Stimulated activated CD4-positive, alpha-beta T cell treated with anti-CD3 and anti-CD28 coated beads, Interleukin-4, amount 100 ng/mL, for 48 hours (primary cell): ENCODE data around the gene NOS1.
"Not testable (repeated sequence)": the region's sequence is repeated elsewhere in the genome, so short reads cannot be mapped to it uniquely, and the experiment has no call there.

ENCODE experiments used
- DNase-seq, 2 donors: peaks; one replicate each; pipeline ENCODE4 v3.0.0-alpha.2; 2020; ENCODE audit warnings: low read depth in 2 of 2

Gene NOS1

DNA sequence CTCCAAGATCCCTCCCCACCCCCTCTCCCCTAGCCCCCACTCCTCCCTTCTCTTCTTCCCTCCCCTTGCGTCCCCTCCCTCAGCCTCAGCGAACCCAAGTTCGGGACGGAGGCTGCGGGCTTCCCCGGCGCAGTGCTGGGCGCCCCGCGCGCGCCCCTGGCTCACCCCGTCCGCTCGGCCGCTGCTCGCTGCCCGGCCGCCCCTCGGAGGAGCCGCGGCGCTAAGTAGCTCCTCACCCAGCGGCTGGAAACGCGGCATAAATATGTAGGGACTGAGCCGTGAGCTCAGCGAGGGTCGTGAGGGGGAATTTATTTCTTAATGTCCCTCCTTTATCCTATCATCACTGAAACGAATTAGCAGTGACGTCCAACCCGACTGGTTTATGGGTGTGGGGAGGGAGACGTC, at the start of gene NOS1:
NOS1 (minus strand) TSS at position 280 of the 405 bp plus-strand sequence. CDS start 30,557 bp downstream, outside the sequence.
- no peak for DNase-seq

DNA sequence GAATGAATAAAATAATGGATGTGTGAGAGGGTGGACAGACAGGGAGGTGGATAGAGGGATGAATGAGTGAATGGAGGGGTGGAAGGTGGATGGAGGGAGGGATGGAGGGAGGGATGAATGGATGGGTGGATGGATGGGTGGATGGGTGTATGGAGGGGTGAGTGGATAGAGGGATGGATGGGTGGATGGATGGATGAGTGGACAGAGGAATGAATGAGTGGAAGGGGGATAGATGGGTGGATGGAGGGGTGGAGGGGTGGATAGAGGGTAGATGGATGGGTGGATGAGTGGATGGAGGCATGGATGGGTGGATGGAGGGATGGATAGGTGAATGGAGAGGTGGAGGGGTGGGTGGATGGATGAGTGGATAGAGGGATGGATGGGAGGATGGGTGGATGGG, 47.9 kb upstream of the NOS1 start:
- no peak for DNase-seq

DNA sequence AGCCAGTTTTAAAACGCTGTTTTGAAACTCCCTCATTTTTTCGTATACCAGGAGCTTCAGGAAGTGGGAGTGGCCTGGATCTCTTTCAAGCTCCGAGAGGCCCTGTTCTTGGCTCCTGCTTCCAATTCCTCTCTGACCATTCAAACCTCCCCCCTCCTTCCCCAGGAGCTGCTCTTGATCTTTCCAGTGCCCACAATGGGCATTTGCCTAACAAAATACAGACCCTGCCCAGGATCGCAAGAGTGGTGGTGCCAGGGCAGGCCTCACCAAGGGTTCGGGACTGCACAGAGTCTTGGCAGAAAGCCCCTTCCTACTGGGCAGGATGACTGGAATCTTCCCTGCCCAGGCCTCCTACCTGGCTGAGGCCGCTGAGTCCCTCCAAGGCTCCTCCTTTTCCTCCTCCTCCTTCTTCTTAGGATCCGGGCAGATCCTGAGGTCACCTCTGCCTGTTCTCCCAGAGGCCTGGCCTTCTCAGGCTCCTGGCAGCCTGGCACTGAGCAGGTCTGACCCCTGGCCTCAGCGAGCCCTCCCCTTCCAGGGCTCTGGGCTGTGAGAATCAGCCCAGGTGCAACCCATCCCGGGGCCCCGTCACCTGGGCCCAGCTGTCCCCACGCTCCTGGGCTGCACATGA, 46.9 kb upstream of the NOS1 start:
- no peak for DNase-seq

DNA sequence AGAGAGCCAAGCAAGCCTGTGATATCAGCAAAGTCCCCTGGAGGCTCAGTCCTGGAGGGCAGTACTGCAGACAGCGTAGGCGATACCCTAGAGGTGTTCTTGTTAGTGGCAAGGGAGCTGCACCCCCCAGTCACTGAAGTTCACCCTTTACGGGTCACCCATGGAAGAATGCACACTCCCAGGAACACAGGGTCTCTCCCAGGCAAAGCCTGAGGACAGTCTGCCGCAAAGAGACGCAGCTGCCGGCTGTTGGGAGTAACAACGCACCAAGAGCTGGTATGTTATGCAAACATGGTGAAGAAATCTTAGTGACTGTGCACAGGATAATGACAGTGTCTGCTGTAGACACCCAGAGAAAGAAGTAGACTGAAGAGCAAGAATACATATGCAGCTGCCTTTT, 43.5 kb upstream of the NOS1 start:
- no peak for DNase-seq

DNA sequence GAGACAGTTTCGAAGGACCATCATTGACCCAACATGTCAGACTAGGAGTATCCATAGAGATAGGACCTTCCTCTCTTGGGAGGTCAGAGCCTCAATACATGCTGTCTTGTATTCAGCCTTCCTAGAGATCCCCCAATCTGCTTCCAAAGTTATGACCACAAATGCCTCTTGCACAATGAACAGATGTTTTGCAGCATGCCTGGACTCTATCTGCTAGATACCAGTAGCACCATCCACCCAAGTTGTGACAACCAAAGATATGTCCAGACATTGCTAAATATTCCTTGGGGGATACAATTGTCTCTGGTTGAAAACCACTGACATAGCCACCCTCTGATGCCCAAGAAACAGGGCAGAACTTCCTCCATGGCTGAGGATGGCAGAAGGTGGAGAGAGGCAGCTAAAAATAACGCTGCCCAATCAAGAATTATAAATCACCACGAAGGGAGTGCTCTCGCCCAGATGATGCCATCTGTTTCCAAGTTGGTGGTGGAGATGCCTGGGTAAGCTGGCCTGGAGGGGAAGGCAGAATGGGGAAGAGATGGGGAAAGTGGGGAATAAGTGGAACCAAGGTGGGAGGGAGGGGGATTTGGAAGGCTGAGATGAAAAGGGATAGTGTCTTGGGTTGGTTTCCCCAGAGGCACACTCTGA, 42.9 kb upstream of the NOS1 start:
- no peak for DNase-seq

DNA sequence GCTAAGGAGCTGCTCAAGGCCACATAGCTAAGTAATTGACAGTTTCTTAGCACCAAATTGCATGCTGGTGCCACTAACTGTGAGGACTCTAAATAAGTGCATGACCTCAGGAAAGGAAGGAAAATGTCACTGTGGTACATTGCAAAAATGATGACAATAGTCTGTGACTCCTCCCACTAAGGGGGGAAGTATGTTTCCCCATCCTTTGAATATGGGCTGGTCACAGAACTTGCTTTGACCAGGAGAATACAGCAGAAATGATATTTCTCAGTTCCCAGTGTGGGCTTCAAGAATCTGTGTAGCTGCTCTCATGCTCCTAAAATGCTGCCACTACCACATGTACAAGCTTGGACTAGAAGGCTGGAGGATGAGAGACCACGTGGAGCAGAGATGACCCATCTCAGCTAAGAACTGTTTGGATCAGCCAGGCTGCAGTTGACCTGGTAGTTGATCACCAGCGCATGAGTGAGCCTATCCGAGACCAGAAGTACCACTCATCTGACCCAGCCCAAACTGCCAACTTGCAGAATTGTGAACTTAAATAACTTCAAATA, 42.2 kb upstream of the NOS1 start:
- no peak for DNase-seq

DNA sequence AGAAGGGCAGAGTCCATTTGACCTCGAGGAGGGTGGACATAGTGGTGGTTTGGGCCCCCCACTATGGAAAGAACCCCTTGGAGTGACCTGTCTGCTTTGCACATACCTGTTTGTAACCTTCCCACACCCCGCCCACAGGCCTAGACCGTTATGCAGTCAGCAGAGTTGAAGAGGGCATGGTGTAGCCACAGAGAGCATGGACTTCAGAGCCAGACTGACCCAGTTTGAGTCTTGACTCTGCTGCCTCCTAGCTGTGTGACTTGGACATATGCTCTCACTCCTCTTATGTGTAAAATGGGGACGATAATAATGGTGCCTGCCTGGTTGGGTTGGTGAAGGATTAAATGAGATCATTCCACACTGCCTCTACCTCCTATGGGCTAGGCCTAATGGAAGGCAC, 40.9 kb upstream of the NOS1 start:
- no peak for DNase-seq

DNA sequence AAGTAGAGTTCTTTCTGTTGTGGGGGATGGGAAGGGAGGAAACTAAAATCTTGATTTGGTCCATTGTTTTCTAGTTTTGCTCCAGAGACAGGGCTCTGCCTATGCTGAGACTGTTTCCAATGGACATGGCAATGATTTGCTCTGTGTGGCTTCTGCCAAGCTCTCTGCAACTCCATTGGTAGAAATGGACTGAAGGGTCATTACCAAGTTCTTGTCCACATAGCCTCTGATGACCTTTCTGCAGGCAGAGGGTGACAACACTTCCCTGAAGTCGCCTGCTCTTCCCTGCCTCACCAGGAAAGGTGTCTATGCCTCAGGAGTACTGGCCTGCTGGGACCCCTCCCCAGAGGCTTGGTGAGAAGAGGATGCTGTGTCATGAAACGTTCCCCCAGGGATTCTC, 39.5 kb upstream of the NOS1 start:
- no peak for DNase-seq

DNA sequence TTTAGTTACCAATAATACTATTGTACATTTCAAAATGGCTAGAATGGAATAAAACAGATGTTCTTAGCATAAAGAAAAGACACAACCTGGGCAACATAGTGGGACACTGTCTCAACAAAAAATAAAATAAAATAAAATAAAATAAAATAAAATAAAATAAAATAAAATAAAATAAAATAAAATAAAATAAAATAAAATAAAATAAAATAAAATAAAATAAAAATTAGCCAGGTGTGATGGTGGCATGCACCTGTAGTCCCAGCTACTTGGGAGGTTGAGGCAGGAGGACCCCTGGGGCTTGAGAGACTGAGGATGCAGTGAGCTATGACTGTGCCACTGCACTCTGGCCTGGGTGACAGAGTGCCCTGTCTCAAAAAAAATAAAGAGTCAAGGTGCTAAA, 37.1 kb upstream of the NOS1 start:
- DNase-seq = not testable (repeated sequence)

DNA sequence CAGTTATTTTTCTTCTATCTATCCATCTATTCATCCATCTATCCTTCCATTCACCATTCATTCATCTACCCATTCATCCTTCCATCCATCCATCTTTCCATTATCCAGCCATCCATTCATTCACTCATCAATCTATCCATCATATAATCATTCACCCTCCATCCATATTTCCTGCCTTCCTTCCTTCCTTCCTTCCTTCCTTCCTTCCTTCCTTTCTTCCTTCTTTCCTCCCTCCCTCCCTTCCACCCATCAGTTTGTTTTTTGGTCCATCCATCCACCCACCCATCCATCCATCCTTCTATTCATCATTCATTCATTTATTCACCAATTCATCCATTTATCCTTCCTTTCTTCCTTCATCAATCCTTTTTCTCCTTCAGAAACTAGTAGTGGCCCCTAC, 34.3 kb upstream of the NOS1 start:
- DNase-seq = no peak

DNA sequence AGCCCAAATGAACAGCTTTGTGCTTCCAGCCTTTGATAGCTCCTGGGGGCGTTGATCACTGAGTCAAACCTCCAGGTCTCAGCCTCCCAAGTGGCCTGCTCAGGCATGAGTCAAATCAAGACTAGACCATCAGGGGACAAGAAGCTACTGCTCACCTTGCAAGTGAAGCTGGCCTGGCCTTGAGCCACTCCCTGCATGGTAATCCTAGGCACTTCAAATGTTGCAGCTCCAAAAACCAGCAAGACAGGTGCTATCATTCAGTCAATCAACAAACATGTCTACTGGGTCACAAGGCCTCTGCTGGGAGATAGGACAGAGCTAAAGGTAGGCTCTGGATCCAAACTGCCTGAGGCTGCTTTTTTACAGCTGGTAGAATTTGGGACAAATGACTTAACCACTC, 33.1 kb upstream of the NOS1 start:
- DNase-seq = no peak

DNA sequence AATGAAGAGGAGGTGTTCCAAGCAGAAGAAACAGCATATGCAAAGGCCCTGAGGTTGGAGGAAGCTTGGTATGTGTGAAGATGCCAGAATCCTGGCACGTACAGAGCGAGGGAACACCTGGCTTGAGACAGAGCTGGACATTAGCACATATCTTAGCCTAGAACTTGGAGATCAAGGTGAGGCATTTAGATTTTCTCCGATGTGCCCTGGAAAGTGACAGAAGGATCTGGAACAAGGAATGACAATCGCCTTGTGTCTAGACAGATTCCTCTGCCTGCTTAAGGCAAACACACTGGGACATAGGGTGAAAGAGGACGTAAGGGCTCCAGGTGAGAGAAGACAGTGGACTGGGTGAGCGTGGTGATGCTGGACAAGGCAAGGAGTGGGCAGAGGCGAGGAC, 32.2 kb upstream of the NOS1 start:
- no peak for DNase-seq

DNA sequence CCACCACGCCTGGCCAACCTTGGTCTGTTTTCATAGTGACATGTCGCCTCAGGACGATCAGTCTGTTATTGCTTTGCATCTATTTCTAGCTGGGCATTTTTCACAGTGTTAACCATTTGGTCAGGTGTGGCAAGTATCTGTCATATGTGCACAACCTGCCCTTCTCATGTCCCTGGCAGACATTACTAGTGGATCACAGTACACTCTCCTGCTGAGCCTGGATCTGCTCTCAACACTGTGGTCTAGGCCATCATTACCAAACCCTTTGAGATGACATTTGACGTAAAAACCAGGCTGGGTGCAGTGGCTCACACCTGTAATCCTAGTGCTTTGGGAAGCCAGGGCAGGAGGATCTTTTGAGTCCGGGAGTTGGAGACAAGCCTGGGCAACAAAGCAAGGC, 29.4 kb upstream of the NOS1 start:
- no peak for DNase-seq

DNA sequence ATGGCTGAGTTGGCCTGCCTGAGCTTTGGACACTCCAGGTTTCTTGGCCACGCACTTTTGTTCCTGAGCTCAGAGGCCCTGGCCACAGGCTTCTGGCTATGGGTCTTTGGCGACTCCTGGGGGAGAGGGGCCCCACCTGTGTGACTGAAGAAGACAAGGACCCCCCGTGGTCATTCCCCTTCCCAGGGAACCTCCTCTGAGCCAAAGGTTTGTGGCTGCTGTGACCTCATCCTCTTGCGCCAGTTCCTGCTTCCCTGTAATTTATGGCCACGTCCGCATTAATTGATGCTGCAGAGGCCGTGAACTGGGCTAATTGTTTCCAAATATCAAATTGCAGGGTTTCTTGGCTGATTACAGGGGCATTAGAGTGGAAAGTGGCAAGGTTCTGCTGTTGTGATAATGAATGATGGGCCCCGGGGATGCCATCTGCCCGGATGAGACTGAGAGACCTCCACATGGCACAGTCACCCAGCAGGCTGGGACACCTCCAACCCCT, 27.6 kb upstream of the NOS1 start:
- no peak for DNase-seq

DNA sequence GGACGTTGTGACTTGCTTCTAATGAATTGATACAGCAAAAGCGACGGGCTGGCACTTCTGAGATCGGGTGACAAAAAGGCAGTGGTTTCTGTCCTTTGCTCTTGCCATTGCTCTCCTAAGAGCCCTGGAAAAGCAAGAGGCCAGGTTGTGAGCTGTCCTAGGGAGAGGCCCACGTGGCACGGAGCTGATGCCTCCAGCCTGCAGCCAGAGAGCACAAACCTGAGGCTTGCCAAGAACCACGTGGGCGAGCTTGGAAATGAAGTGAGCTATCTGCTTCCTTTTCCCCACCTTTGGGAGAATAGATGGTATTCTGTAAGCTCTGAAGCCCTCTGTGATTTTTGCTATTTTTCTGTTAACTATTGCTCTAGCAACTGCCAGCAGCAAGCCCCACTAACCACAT, 26.4 kb upstream of the NOS1 start:
- DNase-seq = no peak

DNA sequence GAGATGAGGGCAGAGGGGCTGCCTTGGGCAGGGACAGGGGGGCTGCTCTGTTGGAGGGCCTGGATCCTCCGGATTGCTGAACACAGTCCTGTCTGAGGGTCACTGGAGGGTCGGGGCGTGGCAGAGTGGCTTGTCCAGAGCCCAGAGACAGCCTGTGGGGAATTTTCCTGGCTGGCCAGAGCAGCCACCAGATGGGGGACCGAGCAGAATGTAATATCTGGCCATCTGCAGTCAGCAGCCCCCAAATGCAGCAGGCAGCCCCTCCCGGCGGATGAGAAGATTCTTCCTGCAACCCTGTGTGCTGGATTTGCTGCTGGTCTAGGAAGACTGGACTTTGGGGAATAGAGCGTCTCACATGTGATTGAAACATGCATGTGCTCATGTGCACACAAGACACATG, 23.3 kb upstream of the NOS1 start:
- DNase-seq = no peak

DNA sequence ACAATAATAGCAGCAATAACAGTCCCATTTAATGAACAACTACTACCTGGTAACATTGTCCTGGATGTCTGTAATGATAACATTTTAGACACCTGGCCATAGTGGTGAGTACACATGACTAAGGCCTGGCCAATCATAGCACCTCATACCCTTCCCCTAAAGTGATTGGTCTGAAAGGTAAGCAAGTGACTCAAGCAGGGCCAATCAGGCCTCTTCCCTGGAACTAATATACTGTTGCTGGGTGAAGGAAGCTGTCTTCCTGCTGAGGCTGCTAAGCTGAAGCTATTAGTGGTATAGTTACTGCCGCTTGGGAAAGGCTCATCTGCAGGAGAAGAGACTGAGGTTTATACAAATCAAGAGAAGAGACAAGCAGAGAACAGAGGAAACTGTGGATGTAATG, 18.7 kb upstream of the NOS1 start:
- DNase-seq = no peak

DNA sequence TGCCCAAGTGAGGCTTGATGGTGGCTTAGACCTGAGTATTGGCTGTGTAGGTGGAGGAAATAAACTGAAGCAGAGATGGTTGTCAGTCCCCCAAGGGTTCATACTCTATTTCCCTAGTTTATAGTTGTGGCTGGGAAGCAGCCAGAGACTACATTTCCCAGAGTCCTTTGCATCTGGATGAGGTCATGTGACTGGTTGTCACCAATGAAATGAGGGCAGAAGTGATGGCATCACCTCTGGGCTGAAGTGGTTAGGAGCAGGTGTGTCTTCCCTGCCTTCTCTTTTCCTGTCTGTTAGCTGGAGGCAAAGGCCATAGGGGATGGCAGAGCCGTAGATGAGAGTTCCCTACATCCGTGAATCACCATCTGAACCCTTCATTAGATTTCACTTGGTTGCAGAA, 16.3 kb upstream of the NOS1 start:
- no peak for DNase-seq

DNA sequence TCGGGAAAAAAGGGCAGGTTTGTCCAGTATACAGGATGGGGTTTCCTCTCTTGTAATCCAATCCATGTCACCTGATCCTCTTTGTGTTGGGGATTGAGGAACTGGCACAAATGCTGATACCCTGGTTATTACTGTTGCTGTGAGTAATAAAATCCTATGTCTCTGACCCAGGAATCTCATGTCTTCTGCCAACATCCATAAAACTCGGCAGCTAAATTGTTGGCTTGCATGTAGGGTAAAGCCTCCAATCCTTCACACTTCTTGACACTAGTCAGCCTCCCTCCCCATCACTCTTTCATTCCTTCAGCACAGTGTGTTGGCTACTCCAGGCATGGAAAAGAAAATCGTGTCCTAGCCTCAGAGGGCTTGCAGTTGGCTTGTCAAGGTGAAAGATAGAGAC, 9.2 kb upstream of the NOS1 start:
- DNase-seq = no peak

DNA sequence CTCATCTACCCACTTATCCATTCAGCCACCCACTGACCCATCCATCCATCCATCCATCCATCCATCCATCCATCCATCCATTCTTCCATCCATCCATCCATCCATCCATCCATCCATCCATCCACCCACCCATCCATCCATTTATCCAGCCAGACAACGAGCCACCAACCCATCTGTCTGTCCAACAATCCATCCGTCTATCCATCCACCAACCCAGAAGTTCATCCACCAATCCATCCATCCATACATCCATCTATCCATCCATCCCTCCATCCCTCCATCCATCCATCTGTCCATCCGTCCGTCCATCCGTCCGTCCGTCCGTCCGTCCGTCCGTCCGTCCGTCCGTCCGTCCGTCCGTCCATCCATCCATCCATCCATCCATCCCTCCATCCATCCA, 8.6 kb upstream of the NOS1 start:
- DNase-seq = not testable (repeated sequence)

DNA sequence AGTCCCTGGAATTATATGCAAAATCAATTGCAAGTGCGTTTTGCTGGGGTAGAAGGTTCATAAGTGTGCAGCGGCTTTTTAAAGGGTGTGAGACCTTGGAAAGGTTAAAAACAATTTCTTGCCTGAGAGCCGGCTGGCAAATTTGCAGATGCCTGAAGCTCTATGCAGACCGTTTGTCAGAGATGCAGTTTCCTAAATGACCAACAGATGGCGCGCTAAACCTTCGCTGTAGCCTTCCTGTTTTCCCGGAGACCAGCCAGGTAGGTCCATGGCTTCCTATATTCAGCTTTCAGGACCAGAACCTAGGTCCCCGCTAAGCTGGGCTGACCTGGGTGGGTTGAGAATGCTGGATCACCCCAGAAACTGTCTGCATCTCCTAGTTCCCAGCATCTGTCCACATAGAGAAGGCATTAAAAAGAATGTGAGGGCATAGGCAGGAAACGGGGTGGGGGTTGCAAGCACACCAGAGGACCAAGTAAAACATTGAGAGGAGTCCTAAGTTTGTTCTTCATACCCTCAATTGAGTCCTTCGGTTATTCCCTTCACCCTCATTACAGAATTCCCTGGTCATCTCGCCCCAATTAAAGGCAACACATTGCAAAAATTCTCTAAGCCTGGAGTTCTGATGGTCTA, 5.7 kb upstream of the NOS1 start:
- peak; percentile 53 to 56 for DNase-seq

DNA sequence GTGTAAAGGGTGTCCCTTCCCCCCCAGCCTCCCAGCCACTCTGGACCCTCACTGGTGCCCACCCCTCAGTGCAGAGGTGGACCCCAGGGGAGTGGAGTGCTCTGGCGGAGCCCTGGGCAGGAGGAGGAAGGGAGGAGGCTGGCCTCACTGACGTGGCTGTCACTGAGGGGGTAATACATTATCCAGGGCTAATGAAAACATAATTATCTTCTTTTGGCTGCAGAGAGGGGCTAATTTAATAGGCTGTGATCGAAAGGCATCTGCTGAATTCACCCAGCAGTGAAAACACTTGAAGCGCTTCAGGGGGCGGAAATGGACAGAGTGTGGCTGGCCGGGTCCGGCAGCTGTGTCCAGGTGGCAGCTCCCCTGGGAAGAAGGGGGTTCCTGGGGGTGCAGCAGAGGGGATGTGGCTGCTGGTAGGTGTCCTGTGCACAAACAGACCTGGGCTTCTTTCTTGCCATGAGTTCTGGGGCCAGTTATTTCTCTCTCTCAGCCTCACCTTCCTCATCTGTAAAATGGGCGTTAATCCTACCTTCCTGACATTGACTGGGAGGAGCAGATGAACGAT, 3.7 kb upstream of the NOS1 start:
- no peak for DNase-seq
